Ishikawa (cell line): ENCODE data around the gene SPAG5.

ENCODE experiments used
- CEBPB ChIP-seq: IDR thresholded peaks from 2 replicates; pipeline ENCODE4 v1.6.1; 2012
- CREB1 ChIP-seq: IDR thresholded peaks from 2 replicates; pipeline ENCODE4 v1.6.1; 2012; ENCODE audit warnings: low read depth
- EGR1 ChIP-seq: IDR thresholded peaks from 2 replicates; pipeline ENCODE4 v1.6.1; 2012
- EP300 ChIP-seq: IDR thresholded peaks from 2 replicates; pipeline ENCODE4 v1.6.1; 2012; ENCODE audit warnings: borderline replicate concordance
- FOXM1 ChIP-seq: IDR thresholded peaks from 2 replicates; pipeline ENCODE4 v1.6.1; 2012; ENCODE audit warnings: low read depth, borderline replicate concordance
- MAX ChIP-seq: IDR thresholded peaks from 2 replicates; pipeline ENCODE4 v1.6.1; 2012
- RAD21 ChIP-seq: IDR thresholded peaks from 2 replicates; pipeline ENCODE4 v1.6.1; 2012; ENCODE audit warnings: low read depth
- TAF1 ChIP-seq: IDR thresholded peaks from 2 replicates; pipeline ENCODE4 v1.6.1; 2012; ENCODE audit warnings: low read depth, mild to moderate bottlenecking
- TEAD4 ChIP-seq: IDR thresholded peaks from 2 replicates; pipeline ENCODE4 v1.6.1; 2012
- USF1 ChIP-seq: IDR thresholded peaks from 2 replicates; pipeline ENCODE4 v1.6.1; 2012
- YY1 ChIP-seq: IDR thresholded peaks from 2 replicates; pipeline ENCODE4 v1.6.1; 2012; ENCODE audit warnings: low read depth
- ZBTB7A ChIP-seq: IDR thresholded peaks from 2 replicates; pipeline ENCODE4 v1.6.1; 2012; ENCODE audit warnings: low read depth
- TF ChIP-seq, protein P1 (sequence below): IDR thresholded peaks from 2 replicates; pipeline ENCODE4 v1.6.1; 2012; ENCODE audit warnings: low read depth, mild to moderate bottlenecking

DNA sequence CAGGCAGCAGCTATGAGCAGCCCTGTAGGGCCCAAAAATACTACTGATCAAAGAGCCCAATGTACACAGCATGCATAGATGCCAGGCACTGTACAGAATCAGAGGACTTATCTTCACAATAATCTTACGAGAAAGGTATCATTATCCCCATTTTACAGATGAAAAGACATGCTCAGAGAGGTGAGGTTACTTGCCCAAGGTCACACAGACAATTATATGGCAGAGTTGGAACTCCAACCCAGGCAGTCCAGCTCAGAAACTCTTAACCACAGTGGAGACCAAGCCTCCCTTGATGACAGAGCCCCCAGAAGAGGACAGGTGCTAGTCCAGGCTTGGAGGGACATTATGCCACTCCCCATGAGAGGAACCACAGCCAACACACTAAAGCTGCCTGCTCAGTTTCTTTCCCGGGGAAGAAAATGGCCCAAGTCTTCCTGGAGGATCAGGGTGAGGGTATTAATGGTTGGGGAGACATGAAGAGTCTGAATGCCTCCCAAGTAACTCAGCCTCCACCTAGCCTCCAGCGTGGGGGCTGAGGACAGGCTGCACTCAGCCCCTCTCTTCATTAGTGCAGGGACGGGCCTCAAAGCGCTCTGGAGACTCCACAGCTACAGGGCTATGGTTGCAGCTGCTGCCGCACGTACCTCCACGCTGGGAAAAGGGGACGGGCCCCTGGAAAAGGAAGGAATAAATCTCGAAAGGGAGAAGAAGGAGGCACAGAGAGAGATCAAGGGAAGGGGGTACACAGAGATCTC, 47.2 kb downstream of the SPAG5 start:
- no peak for TF ChIP-seq EP300
- no peak for TF ChIP-seq TAF1
- TF ChIP-seq, protein P1, sequence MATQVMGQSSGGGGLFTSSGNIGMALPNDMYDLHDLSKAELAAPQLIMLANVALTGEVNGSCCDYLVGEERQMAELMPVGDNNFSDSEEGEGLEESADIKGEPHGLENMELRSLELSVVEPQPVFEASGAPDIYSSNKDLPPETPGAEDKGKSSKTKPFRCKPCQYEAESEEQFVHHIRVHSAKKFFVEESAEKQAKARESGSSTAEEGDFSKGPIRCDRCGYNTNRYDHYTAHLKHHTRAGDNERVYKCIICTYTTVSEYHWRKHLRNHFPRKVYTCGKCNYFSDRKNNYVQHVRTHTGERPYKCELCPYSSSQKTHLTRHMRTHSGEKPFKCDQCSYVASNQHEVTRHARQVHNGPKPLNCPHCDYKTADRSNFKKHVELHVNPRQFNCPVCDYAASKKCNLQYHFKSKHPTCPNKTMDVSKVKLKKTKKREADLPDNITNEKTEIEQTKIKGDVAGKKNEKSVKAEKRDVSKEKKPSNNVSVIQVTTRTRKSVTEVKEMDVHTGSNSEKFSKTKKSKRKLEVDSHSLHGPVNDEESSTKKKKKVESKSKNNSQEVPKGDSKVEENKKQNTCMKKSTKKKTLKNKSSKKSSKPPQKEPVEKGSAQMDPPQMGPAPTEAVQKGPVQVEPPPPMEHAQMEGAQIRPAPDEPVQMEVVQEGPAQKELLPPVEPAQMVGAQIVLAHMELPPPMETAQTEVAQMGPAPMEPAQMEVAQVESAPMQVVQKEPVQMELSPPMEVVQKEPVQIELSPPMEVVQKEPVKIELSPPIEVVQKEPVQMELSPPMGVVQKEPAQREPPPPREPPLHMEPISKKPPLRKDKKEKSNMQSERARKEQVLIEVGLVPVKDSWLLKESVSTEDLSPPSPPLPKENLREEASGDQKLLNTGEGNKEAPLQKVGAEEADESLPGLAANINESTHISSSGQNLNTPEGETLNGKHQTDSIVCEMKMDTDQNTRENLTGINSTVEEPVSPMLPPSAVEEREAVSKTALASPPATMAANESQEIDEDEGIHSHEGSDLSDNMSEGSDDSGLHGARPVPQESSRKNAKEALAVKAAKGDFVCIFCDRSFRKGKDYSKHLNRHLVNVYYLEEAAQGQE: no peak
- no peak for TF ChIP-seq MAX
- TF ChIP-seq YY1: no peak
- TF ChIP-seq TEAD4: no peak
- no peak for TF ChIP-seq RAD21
- TF ChIP-seq EGR1: no peak
- TF ChIP-seq CEBPB: no peak
- TF ChIP-seq ZBTB7A: no peak
- TF ChIP-seq CREB1: no peak
- no peak for TF ChIP-seq USF1
- no peak for TF ChIP-seq FOXM1
